IMR-90 (cell line): Measurements from ENCODE around the gene FCSK. TPM values are rescaled to one million over a fixed set of nuclear protein-coding genes. Genes with fewer than 3 reads are reported as not detected.

ENCODE experiments used
- ATAC-seq: fragments of 200-7000 bp; cut with Tn5 transposase; 2 replicates; pipeline ENCODE4 v1.9.1; 2020; ENCODE audit warnings: low read depth, mild to moderate bottlenecking, moderate library complexity
- BruUV-seq: library from RNA; stranded (reverse); fragments of 400-500 nt; replicated peaks from 2 replicates; lab custom pipeline; 2021; lab: Mats Ljungman, UMichigan
- CTCF ChIA-PET: fragments of 300-600 bp; formaldehyde crosslinking; extraction: SDS; loops from one replicate; lab custom pipeline; 2021; ENCODE audit warnings: antibody characterized with exemption; lab: Yijun Ruan, JAX
- POLR2A ChIA-PET: fragments of 300-600 bp; sonication (Branson Sonifier 250); formaldehyde crosslinking; loops from one replicate; lab custom pipeline; 2022; ENCODE audit warnings: antibody characterized with exemption; ENCODE audit not compliant: unreplicated experiment; lab: Charles Lee
- DNase-seq: peaks from one replicate; pipeline ENCODE4 v3.0.0; 2013
- H2AFZ ChIP-seq: replicated peaks from 2 replicates; pipeline ENCODE3; 2013; ENCODE audit warnings: low read length, mild to moderate bottlenecking; ENCODE audit not compliant: poor library complexity
- H2AK5ac ChIP-seq: 2 replicates; pipeline ENCODE4 v1.6.1; 2013; ENCODE audit warnings: low read depth, low read length, inconsistent platforms
- H2AK9ac ChIP-seq: replicated peaks from 2 replicates; pipeline ENCODE3; 2013; ENCODE audit warnings: mild to moderate bottlenecking, low read depth, low read length, moderate library complexity; ENCODE audit not compliant: poor library complexity
- H2BK120ac ChIP-seq: 2 replicates; pipeline ENCODE4 v1.6.1; 2013; ENCODE audit warnings: low read depth, low read length, inconsistent platforms
- H2BK15ac ChIP-seq: 3 replicates; pipeline ENCODE4 v1.6.1; 2013; ENCODE audit warnings: low read depth, low read length, inconsistent platforms
- H2BK20ac ChIP-seq: 2 replicates; pipeline ENCODE4 v1.6.1; 2013; ENCODE audit warnings: low read depth, mild to moderate bottlenecking, inconsistent platforms, low read length, moderate library complexity
- H2BK5ac ChIP-seq: 2 replicates; pipeline ENCODE4 v1.6.1; 2013; ENCODE audit warnings: mild to moderate bottlenecking, low read depth, low read length, inconsistent platforms; ENCODE audit not compliant: poor library complexity, severe bottlenecking
- H3K14ac ChIP-seq: replicated peaks from 2 replicates; pipeline ENCODE4 v1.6.1; 2013; ENCODE audit warnings: low read depth, low read length, inconsistent platforms
- H3K18ac ChIP-seq: 2 replicates; pipeline ENCODE4 v1.6.1; 2013; ENCODE audit warnings: low read depth, low read length, control low read depth
- H3K23ac ChIP-seq: 2 replicates; pipeline ENCODE4 v1.6.1; 2013; ENCODE audit warnings: low read depth, low read length, inconsistent platforms
- H3K27ac ChIP-seq: 2 replicates; pipeline ENCODE4 v1.5.1; 2013; ENCODE audit warnings: mild to moderate bottlenecking, control low read depth, low read length; ENCODE audit not compliant: insufficient read depth
- H3K27me3 ChIP-seq: 2 replicates; pipeline ENCODE4 v1.6.1; 2013; ENCODE audit warnings: low read length; ENCODE audit not compliant: control insufficient read depth, insufficient read depth
- H3K36me3 ChIP-seq: 2 replicates; pipeline ENCODE4 v1.6.1; 2013; ENCODE audit warnings: low read length, mixed read lengths; ENCODE audit not compliant: control insufficient read depth, insufficient read depth
- H3K4ac ChIP-seq: 2 replicates; pipeline ENCODE4 v1.6.1; 2013; ENCODE audit warnings: low read depth, low read length, inconsistent platforms
- H3K4me1 ChIP-seq: 2 replicates; pipeline ENCODE4 v1.6.1; 2013; ENCODE audit warnings: low read length, mixed read lengths; ENCODE audit not compliant: control insufficient read depth, insufficient read depth
- H3K4me2 ChIP-seq: 2 replicates; pipeline ENCODE4 v1.6.1; 2013; ENCODE audit warnings: low read depth, mild to moderate bottlenecking, control low read depth, low read length, moderate library complexity
- H3K4me3 ChIP-seq: 2 replicates; pipeline ENCODE4 v1.5.1; 2013; ENCODE audit warnings: low read depth, mild to moderate bottlenecking, control low read depth, low read length, moderate library complexity; ENCODE audit not compliant: insufficient read depth
- H3K56ac ChIP-seq: 2 replicates; pipeline ENCODE4 v1.6.1; 2013; ENCODE audit warnings: low read length, inconsistent platforms; ENCODE audit not compliant: insufficient read depth; ENCODE audit errors: extremely low read depth
- H3K79me1 ChIP-seq, 2 experiments: 2 replicates each; pipeline ENCODE4 v1.6.1; 2013; ENCODE audit warnings: low read length in 2 of 2, inconsistent platforms in 1 of 2, low read depth in 1 of 2
- H3K9ac ChIP-seq: 2 replicates; pipeline ENCODE4 v1.6.1; 2013; ENCODE audit warnings: low read depth, low read length, control low read depth
- H3K9me1 ChIP-seq: 2 replicates; pipeline ENCODE4 v1.6.1; 2013; ENCODE audit warnings: low read length, inconsistent platforms; ENCODE audit not compliant: insufficient read depth
- H3K9me3 ChIP-seq: 2 replicates; pipeline ENCODE4 v1.6.1; 2013; ENCODE audit warnings: low read length; ENCODE audit not compliant: control insufficient read depth, insufficient read depth
- H4K20me1 ChIP-seq: 2 replicates; pipeline ENCODE4 v1.6.1; 2013; ENCODE audit warnings: low read length, inconsistent platforms; ENCODE audit not compliant: insufficient read depth
- H4K5ac ChIP-seq: 2 replicates; pipeline ENCODE4 v1.6.1; 2013; ENCODE audit warnings: mild to moderate bottlenecking, low read depth, low read length, control low read depth
- H4K8ac ChIP-seq, 2 experiments: 2 replicates each; pipeline ENCODE4 v1.6.1; 2013; ENCODE audit warnings: low read depth in 2 of 2, low read length in 2 of 2, control low read depth in 1 of 2, inconsistent platforms in 1 of 2
- H4K91ac ChIP-seq: 2 replicates; pipeline ENCODE4 v1.6.1; 2013; ENCODE audit warnings: low read depth, low read length, inconsistent platforms; ENCODE audit not compliant: insufficient read depth
- BHLHE40 ChIP-seq: fragments of 150-350 bp; IDR thresholded peaks from 2 replicates; pipeline ENCODE4 v1.6.1; 2016; ENCODE audit warnings: mild to moderate bottlenecking, low read depth, low read length
- CEBPB ChIP-seq: IDR thresholded peaks from 2 replicates; pipeline ENCODE4 v1.6.1; 2012; ENCODE audit warnings: low read depth, low read length, improper control_type of control experiment
- CHD1 ChIP-seq: IDR thresholded peaks from 2 replicates; pipeline ENCODE4 v1.6.1; 2012; ENCODE audit warnings: low read depth, low read length, improper control_type of control experiment
- CTCF ChIP-seq: conservative IDR thresholded peaks from 2 replicates; pipeline ENCODE4 v1.5.1; 2012; ENCODE audit warnings: mild to moderate bottlenecking, low read depth, low read length, improper control_type of control experiment
- FOS ChIP-seq: fragments of 150-350 bp; IDR thresholded peaks from 2 replicates; pipeline ENCODE4 v1.6.1; 2016; ENCODE audit warnings: low read depth, low read length
- MAFK ChIP-seq: IDR thresholded peaks from 2 replicates; pipeline ENCODE4 v1.6.1; 2012; ENCODE audit warnings: low read depth, low read length, improper control_type of control experiment
- MAZ ChIP-seq: IDR thresholded peaks from 2 replicates; pipeline ENCODE4 v1.6.1; 2012; ENCODE audit warnings: low read depth, mild to moderate bottlenecking, low read length, improper control_type of control experiment, moderate library complexity, borderline replicate concordance
- MXI1 ChIP-seq: IDR thresholded peaks from 2 replicates; pipeline ENCODE4 v1.6.1; 2012; ENCODE audit warnings: low read depth, mild to moderate bottlenecking, low read length, moderate library complexity, borderline replicate concordance
- NFE2L2 ChIP-seq: fragments of 150-350 bp; IDR thresholded peaks from 2 replicates; pipeline ENCODE4 v1.6.1; 2016; ENCODE audit warnings: low read depth, mild to moderate bottlenecking, low read length
- POLR2A ChIP-seq: IDR thresholded peaks from 2 replicates; pipeline ENCODE4 v1.6.1; 2012; ENCODE audit warnings: mild to moderate bottlenecking, low read depth, low read length
- RAD21 ChIP-seq: IDR thresholded peaks from 2 replicates; pipeline ENCODE4 v1.6.1; 2012; ENCODE audit warnings: low read length, improper control_type of control experiment
- RCOR1 ChIP-seq: IDR thresholded peaks from 2 replicates; pipeline ENCODE4 v1.6.1; 2012; ENCODE audit warnings: mild to moderate bottlenecking, low read length, improper control_type of control experiment; ENCODE audit not compliant: insufficient replicate concordance
- RFX5 ChIP-seq: IDR thresholded peaks from 2 replicates; pipeline ENCODE4 v1.8.0; 2012; ENCODE audit warnings: low read depth, mild to moderate bottlenecking, low read length, moderate library complexity
- SMC3 ChIP-seq: fragments of 150-350 bp; IDR thresholded peaks from 2 replicates; pipeline ENCODE4 v1.6.1; 2016; ENCODE audit warnings: low read depth, mild to moderate bottlenecking, antibody characterized with exemption, low read length, moderate library complexity
- WGBS, 2 experiments: methylation state at CpG; one replicate each; pipeline versions ENCODE4 v1.1.5 to v1.1.7; 2013; ENCODE audit warnings: missing lambda C conversion rate in 2 of 2; ENCODE audit not compliant: insufficient read length in 1 of 2; ENCODE audit errors: extremely low coverage in 2 of 2; 5-methylcytosine and 5-hydroxymethylcytosine counted together
- dilution Hi-C: fragments of 300-500 bp; cut with HindIII; formaldehyde crosslinking; loops from one replicate; pipeline ENCODE4 v1.14.3; 2018; ENCODE audit warnings: low sequenced_read_pairs; ENCODE audit not compliant: unreplicated experiment
- in situ Hi-C: fragments of 300-500 bp; cut with MboI; formaldehyde crosslinking; loops from 3 replicates; pipeline ENCODE4 v1.14.3; 2019; ENCODE audit warnings: low sequenced_read_pairs, inconsistent platforms, mixed read lengths
- intact Hi-C: fragments of 100-400 bp; cut with micrococcal nuclease; formaldehyde crosslinking; loops from 2 replicates; pipeline ENCODE4 v1.10.0; 2022
- polyA plus RNA-seq, 3 experiments: library from polyadenylated mRNA; depleted of rRNA; stranded (reverse); fragments of >200 nt; gene quantifications; 2 replicates each; pipeline ENCODE4 v1.2.3, GENCODE V29; 2012; ENCODE audit warnings: low replicate concordance in 1 of 3
- total RNA-seq: library from RNA; depleted of rRNA; stranded (reverse); fragments of >200 nt; gene quantifications from 2 replicates; pipeline ENCODE4 v1.2.3, GENCODE V29; 2012

The FCSK gene
- total and polyA plus RNA-seq, 2 of the 4 experiments (the other 2 are of a cell fraction) = 6.1 to 7.2 TPM

GRCh38 chr16:70428178-70428998 is 26.0 kb upstream of the FCSK start (continued):
- no peak for TF ChIP-seq RFX5
- no peak for TF ChIP-seq FOS
- TF ChIP-seq MAZ = peak; percentile 65; the same call in 1 of the 2 replicates

GRCh38 chr16:70429888-70430666 is 24.3 kb upstream of the FCSK start:
- CTCF ChIA-PET = no interaction called here
- H3K4me2 ChIP-seq = no peak overlapping the region
- BruUV-seq = no TSS peak
- TF ChIP-seq MAZ = no peak
- no peak for TF ChIP-seq MAFK
- TF ChIP-seq CTCF = no peak
- TF ChIP-seq RAD21 = no peak
- TF ChIP-seq MXI1 = no peak
- TF ChIP-seq NFE2L2 = no peak
- TF ChIP-seq BHLHE40 = no peak
- no peak for TF ChIP-seq CEBPB
- no peak for TF ChIP-seq POLR2A
- TF ChIP-seq SMC3 = no peak
- TF ChIP-seq RCOR1 = no peak
- no peak for TF ChIP-seq CHD1
- TF ChIP-seq FOS = no peak

More at GRCh38 chr16:70429888-70430666, 24.3 kb upstream of the FCSK start:
- intact Hi-C loops (no loop called here), dilution Hi-C loops (no loop called here), in situ Hi-C loops (no loop called here)
- peak overlapping the region; percentile 55; the same call in 1 of the 2 replicates for H2BK20ac ChIP-seq
- no peak for DNase-seq
- 0 out of 4 replicates have a peak overlapping the region, but pooled peaks have one; percentile 52 to 71 for H4K8ac ChIP-seq
- 100% methylated on average over 1 of the region's 5 CpGs; no CpG with 5 or more reads in 1 of the 2 experiments for WGBS, 2 experiments
- H3K4me1 ChIP-seq = peaks cover 46% of the 10 kb centered on the region
- peak overlapping the region; percentile 79 for H3K23ac ChIP-seq
- H2BK5ac ChIP-seq = peak overlapping the region; percentile 47
- no peak overlapping the region for H3K9ac ChIP-seq
- no peak for ATAC-seq
- no peaks in the 10 kb centered on the region for H3K9me3 ChIP-seq
- peaks cover 54% of the 10 kb centered on the region for H3K9me1 ChIP-seq
- H2BK120ac ChIP-seq = peak overlapping the region; percentile 73
- H2AK5ac ChIP-seq = peak overlapping the region; percentile 92
- peaks cover 4% of the 10 kb centered on the region; the same call in 1 of the 2 replicates for H3K36me3 ChIP-seq
- H4K5ac ChIP-seq = peak overlapping the region; percentile 12; the same call in 1 of the 2 replicates
- POLR2A ChIA-PET = no interaction called here
- peaks cover 57% of the 10 kb centered on the region for H4K20me1 ChIP-seq
- peak overlapping the region; percentile 89 for H3K14ac ChIP-seq
- H3K56ac ChIP-seq = no peak overlapping the region
- peak overlapping the region; percentile 96 for H2AK9ac ChIP-seq
- peak overlapping the region; percentile 28; the same call in 1 of the 2 replicates for H3K27ac ChIP-seq
- no peak overlapping the region for H3K4me3 ChIP-seq
- H2AFZ ChIP-seq = peak overlapping the region; percentile 48
- H2BK15ac ChIP-seq = peak overlapping the region; percentile 71; the same call in 1 of the 3 replicates
- peak overlapping the region; percentile 84 for H3K4ac ChIP-seq
- H3K27me3 ChIP-seq = no peaks in the 10 kb centered on the region
- peaks cover 28 to 86% of the 10 kb centered on the region in 2 experiments for H3K79me1 ChIP-seq
- H4K91ac ChIP-seq = peak overlapping the region; percentile 67
- no peak overlapping the region for H3K18ac ChIP-seq
